CMK (cell line): ENCODE results near the gene WNT8B.
A peak's percentile ranks its signal among the peaks of the same experiment; 100 is the strongest.

ENCODE experiments used
- DNase-seq: peaks from one replicate; pipeline ENCODE4 v3.0.0-alpha.2; 2010; ENCODE audit warnings: low read depth

WNT8B gene

DNA sequence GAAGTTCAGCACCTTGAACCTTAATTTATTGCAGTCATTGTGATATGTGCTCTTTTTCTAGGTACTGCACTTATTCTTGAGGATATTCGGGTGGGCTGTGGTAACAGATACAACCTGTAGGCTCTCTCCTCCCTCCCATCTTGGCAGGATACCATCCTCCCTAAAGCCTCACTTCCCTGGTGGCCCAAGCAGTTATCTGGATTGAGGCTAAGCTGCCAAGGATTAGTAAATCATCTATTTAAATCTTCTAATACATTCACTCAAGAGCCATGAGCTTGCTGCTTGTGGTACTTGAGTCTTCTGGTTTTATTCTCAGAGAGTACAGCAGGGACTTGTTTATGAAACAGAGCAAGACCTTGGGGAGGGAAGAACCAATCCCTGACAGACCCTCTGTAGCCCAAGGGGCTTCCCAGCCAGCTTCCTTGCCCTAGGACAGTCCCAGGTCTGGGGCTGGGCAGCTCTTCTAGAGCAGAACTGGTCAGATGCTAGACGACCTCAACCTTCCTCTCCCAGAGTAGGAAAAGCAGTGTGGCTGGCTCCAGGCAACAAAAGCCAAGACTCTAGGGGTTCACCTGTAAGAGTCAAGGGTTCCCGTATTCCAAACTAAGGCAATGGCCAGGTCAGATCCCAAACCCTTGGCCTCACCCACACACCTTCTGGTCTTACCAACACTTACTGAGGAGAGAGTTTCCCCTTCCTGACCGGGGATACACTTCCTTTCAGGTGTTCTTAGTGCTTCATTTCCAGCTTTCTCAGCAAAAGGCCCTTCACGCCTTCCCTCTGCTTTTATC lies 21.3 kb downstream of the WNT8B start:
- DNase-seq: no peak

DNA sequence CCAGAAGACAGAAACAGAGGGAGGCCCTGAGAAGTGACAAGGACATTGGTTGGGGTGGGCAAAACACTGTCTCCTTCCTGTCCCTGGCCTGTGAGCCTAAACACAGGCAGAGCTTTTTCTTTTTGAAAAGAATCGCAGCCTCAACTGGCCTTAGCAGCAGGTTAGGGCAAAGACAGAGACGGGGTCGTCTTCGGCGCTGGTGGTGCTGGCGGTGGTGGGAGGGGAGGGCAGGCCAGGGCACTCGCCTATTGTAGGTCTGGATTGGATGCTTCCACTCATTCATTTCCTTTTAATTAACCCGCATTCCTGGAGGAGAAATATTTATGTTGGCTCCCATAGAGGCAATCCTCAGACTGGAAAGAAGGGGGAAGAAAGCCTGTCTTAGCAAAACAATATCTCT lies 22.6 kb downstream of the WNT8B start:
- DNase-seq: no peak

DNA sequence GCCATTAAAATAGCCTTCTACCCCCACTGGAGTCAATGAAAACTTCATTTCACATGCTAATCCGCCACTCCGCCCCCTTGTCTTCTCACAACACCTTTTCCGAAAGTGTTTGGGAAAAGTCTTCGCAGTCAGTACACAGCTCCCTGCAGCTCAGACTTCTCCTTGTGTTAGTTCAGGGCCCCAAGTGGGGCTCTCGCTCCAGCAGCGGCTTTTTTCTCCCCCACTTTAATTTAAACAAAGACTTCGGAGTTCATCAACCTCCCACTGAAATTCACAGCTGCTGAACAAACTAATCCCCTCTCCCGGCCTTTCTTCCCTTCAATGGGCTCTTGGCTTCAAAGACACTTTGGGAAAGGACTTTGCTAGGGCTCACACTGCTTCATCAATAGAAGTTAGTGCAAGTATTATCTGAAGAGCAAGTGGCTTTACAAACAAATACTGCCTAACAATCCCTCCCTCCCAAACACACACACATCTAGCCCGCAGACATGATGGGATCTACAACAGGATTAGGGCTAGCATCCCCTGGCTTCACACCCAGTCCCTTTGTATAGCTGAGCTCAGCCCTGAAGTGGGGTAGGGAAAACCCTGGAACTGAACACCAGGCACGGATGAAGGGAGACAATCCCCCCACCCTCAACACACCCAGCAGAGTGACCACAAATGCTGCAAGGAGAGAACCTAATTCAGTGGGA lies 23.1 kb downstream of the WNT8B start:
- no peak for DNase-seq

DNA sequence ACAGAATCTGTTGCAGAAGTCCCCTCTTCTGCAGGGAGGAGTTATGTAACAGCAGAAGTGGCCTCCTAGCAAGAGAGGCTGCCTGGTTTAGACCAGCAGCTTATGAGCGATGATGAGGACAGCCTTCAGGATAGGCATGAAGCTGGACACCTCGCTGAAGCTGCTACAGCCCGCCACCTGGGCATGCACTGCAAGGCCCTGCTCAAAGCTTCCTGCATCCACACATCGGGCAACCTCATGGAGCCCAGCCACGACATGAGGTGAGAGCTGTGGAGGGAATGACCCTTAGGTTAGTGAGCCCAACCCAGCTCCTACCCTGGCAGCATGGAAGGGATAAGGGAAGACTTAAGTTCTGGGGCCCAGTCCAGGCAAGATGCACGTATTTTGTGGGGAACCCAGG lies 24.7 kb downstream of the WNT8B start:
- DNase-seq: no peak

DNA sequence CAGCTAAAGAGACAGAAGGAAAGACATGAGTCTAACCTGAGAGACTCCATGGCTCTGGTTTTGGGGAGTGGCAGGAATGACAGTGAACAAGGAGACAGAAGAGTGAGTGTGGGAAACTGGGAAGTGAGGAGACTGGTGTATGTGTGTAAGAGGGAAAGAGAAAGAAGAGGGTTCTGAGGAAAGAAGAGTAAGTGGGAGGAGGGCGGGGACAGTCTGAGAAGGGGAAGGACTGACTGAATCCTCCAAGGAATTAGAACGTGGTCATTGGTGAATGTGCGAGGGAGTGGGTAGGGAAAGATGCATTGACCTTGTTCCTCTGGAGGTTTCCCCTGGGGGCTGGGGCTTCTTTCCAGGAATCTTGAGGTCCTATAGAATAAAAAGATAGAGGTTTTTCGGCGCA lies 26.6 kb downstream of the WNT8B start:
- no peak for DNase-seq

DNA sequence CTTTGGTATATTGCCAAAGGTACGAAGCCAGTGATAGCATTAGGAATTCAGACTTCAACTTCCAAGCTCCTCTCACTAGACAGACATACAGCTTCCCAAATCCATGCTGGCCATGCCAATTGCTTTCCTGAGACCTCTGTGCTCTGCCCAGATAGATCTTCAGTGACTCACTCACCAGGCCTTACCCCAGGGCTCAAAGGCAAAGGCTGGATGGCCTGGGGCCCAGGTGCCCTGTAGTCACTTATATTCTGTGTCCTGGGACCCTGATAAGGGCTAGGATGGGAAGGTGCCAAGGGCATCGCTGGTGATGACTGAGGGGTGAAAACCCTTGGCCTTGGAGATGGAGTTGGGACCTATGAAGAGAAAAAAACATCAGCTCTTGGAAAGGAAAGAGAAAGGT lies 27.7 kb downstream of the WNT8B start:
- no peak for DNase-seq

DNA sequence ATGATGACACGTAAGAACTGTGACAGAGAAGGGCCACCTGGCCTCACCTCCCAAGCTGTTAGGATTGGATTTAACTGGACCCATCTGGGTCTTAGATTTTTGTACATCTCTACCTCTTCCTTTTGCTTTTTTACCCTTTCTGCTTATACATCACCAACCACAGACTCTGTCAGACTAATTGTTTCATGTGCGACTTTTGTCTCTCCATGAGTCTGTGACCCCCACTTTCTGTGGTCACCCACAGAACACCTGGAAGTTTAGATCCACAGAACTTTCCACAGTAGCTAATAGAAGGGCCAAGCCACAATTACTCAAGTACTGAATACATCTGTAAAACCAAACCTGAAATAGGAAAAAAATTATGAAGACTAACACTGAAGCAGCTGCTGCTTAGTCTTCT lies 33.8 kb downstream of the WNT8B start:
- DNase-seq: no peak

DNA sequence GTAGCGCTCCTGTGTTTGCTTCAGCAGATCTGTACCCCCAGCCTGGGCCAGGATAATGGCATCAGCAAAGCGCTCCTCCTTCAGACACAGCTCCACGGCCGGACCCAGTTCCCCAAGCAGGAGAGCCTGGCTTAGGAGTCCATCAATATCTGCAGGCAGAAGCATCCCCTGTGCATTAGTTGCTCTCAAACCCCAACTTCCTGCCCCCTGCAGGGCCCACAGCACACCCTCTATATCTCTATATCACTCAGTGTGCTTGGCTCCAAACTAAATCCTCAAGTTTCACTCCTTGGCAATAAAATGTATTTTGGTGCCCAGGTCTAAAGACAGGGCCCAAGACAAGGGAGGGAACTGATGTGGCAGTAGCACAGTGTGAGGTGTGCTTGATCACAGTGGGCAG lies 35.2 kb downstream of the WNT8B start:
- no peak for DNase-seq

DNA sequence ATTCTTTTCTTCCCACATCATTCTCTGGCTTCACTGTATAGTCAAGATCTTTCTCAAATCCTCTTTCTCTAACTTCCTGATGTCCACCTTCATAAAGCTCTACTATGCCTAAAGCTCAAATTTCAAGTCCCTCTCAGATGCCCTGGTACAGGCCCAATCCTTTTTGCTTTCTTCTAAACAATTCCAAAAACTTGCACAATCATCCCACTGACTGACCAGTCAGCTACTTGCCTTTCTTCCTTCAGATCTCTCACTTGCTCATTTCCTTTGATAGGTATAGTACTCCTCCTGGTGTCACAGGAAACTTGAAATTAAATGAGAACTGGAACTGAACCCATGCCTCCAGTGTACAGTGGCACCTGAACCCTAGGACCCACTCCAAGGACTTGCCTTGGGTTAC lies 38.6 kb downstream of the WNT8B start:
- DNase-seq: no peak

DNA sequence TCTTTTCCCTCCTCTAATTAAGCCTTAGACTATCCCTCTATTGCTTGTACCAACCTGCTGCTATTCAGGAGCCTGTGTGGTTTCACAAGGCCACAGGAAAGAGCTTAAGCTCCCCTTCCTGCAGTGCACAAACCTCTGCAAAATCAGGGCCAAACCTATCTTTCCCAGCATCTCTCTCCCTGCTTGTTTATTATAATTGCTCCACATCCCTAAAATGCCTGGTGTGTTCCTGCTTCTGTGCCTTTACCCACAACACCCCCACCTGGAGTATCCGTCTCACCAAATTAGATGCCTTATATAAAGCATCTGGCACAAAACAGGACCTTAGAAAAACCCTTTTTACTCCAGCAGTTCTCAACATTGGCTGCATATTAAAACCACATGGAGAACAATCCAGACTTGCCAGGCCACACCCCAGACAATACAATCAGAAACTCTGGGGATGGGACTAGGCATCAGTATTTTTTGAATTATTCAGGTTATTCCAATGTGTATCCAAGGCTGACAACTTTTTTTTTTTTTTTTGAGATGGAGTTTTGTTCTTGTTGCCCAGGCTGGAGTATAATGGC lies 40.2 kb downstream of the WNT8B start:
- no peak for DNase-seq

DNA sequence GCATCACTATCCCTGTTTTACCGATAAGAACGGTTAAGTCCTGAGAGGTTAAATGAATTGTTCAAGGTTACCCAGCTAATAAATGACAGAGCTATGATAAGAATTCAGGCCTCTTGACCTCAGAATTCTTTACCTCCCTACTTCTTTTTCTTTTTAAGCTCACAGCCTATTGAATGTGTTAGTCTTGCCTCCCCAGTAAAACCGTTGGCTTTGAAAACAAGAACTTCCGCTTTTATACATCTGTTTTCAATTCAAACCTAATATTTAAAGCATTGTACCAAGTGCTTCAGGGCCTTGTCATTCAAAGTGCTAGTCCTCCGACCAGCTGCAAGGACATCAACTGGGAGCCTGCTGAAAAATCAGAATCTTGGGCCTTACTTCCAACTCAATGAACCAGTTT lies 41.3 kb downstream of the WNT8B start:
- no peak for DNase-seq

DNA sequence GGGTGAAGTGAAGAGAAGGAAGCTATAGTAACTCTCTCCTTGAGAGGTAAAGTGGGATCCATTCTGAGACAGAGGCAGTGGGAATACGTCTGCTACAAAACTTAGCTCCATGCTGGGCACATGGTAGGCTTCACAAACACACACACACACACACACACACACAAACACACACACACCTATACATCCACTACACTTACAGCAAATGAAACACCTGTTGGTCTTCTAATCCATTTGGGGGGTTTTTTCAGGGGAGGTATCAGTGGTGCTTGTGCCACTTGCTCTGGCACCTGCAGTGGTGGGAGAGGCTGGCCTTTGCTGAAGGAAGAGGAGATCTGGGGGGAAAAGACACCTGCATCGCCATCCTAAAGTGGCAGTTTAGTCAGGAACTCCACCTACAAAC lies 42.4 kb downstream of the WNT8B start:
- DNase-seq: no peak

DNA sequence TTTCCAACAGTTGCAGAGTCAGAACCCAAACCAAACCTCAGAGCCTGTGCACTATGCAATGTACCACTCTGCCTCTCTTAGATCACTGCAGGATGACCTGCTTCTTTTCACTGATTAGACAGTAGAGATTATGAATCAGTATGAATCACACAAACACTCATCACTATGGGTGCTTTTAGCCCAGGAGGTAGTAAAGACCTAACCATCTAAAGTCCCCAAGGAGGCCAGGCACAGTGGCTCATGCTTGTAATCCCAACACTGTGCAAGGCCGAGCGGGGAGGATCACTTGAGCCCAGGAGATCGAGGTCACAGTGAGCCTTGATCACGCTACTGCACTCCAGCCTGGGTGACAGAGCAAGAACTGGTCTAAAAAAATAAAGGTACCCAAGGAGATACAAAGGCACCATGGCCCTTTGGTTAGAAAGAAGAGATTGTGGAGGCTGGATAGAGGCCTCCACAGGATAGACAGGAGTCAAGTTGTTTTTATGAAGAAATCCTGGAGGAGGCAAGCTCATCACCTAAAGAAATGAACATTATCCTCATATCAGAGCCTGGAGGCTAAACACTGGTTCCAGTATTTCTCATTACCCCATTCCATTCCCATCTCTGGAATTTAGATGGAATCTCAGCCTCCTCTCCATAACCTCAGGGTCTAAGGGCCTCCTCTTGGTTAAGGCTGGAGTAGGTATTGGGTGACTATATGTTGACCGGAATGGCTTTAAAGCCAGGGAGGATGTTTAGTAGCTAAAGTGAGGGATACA lies 44.0 kb downstream of the WNT8B start:
- no peak for DNase-seq

DNA sequence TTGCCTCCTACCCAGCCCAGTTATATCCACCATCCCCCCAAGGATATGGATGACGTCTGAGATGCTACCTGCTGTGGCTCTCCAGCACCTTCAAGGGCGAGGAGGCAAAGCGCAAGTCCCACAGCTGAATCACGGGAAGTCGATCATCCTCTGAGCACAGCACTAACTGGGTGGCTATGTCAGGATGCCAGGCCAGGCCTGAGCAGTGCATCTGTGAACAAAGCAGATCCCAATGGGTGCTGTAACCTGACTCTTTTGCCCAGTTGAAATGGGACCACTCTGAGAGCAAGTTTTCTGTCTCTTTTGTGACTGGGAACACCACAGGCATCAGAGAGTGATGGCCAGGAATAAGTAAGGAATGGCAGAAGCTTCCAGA lies 44.5 kb downstream of the WNT8B start:
- DNase-seq: no peak

DNA sequence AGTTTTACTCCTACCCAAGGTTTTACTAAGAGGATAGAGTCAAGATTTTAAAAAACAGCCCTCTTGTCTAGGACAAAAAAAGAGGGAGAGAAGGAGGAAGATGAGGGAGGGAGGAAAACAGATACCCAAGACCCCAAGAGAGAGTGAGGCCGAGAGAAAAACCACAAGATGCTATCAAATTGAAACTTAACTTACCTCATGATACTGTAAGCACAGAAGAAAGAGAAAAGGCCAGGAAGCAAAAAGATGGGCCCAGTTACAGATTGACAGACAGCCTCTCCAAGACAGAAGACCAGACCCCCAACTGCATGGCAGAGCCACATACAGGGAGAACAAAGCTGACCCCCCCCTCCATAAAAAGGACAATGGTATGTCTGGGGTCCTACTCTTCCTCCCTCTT lies 45.5 kb downstream of the WNT8B start:
- DNase-seq: no peak

DNA sequence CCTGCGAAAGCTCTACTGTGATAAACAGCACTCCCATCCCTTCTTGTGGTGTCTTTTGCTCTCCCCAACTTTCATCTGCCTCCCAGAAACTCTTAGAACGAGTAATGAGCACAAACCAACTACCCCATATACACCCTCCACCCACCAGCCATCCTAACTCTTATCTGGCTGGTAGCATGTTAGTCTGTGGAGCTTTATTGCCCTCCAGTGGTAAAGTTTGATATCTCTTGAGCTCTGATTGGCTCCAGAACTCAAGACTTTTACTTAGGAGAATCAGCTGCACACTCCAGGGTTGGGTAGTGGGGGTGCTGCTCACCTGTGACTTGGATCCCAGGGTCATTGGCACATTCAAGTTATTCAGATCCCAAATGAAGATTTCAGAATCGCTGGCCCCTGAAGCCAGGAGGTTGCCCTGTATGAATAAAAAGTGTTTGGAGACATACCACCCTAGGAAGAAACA lies 45.9 kb downstream of the WNT8B start:
- DNase-seq: peak; percentile 30

DNA sequence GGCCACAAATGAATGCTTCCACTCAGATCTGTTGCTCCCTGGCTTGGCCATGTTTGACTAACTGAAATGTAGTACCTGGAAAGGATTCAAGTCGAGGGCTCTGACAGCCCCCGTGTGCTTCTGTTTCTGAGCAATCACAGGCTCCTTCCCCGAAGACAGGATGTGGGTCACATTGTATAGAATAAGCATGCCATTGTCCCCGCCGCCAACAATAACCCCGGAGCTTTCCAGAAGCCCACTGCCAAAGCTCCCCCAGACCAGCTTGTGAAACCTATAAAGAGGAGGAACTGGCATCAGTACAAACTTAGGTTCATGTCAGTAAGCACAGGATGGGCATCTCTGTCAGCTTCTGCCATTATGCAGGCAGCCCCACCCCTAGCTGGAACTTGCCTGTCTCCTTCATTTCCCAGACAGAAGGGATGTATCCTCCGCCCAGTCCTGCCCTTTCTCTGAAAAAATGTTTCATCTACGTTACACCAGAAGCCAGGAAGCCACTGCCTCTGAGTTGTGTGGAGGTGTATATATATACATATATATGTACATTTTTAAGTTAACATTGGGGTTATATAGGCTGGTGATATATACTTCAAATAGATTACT lies 46.5 kb downstream of the WNT8B start:
- DNase-seq: no peak

DNA sequence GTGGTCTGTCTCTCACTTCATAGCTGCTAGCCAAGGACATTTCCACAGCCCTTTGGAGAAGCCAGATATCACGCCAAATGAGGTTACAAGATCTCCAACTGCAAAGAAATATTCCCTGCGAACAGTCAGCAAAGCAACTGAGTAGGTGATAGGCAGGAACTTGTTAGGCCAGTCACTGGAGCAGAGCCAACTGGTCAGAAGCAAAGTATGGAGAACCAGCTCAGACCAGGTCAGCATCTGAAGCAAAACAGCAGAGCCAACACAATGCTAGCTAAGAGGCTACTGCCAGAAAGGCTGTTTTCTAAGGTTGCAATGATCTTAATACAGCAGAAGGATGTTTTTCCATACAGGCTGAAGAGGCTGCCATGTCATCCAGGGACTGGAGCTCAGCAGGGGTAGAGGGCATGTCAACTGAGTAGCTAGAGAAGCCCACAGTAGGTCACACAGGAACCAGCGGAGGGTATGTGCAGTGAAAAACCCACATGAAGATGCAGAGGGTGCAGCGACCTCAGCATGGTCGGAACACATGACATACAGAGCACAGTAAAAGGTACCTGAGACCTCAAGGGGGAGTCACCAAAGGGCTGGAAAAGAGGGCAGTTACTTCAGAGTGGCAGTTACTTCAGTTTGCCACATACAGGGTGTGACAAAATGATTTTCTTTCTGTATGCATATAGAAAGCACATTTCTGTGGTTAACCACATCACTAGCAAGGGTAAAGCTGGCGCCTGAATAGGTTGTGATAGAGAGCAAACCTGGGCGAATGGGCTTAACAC lies 47.9 kb downstream of the WNT8B start:
- no peak for DNase-seq

DNA sequence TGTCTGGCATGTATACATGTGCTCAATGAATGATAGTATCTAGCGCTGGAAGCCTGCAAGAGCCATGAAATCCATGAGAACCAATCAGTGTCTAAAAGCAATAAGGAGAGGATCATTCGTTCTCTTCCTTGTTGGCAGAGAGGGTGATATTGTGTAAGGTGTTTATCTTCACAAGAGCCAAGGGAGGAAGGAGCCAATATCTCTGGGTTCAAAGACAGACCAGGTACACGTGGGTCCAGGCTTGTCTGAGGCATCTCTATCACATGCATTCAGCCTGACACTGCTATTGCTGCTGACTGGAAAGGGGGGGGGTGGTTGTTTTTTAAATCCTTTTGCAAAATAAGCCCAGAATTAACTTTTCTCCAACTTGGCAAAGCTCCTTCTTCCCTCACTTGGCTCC lies 52.8 kb downstream of the WNT8B start:
- DNase-seq: no peak

DNA sequence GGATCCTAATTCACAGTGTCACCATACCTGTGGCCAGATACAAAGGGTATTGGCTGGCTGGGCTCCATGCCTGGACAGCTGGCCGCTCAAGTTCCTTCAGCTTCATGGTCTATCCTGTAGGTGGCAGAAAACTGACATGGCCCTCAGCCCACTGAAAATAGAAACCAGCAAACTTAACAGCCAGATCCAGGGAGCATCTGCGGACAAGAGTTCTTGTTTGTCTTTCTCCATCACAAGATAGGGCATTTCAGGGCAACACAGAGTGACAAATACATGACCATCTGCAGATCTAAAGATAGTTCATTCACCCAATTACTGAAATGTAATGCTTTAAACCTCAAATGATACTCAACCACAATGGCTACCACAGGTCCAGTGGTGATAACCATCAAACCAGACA lies 54.0 kb downstream of the WNT8B start:
- DNase-seq: no peak

DNA sequence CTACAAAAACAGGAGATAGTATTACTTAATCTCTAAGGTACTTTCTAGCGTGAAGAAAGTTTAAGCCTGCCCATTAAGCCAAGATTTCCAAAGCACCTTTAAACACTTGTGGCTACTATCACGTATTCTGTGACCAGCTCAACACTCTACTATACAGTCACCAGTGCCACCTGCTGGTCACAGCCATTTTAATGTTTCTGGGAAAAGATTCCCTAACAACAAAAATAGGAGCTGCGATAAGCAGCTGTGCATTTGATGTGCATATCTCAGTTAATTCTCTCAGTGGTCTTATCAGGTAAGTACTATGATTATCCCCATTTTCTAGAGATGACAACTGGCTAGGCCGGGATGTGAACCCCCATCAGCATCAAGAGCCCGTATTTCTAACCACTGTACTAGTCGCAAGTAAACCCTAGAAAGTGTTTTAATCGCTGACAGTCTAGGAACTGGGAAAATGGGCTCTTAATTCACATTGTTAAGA lies 56.0 kb downstream of the WNT8B start:
- peak; percentile 45 for DNase-seq
